ENCODE data around the gene COL9A1. TPM values are rescaled to one million over a fixed set of nuclear protein-coding genes. Genes with fewer than 3 reads are reported as not detected.

COL9A1 gene
- total RNA-seq, 1 donor from 2014 or later = 0.08 TPM

- H3K4me1 ChIP-seq = no peaks in the 10 kb centered on the region
- no peak for TF ChIP-seq CTCF (IDR thresholded peaks at IDR 0.05; ENCODE audit: borderline replicate concordance)
- no peak overlapping the region for H3K4me3 ChIP-seq
- no peaks in the 10 kb centered on the region for H3K36me3 ChIP-seq
- H3K9me3 ChIP-seq (replicated peaks) = no peaks in the 10 kb centered on the region
- no peaks in the 10 kb centered on the region for H3K27me3 ChIP-seq (ENCODE audit: low read depth)
- no peak overlapping the region for H3K27ac ChIP-seq (replicated peaks)
- intact Hi-C loops (cut with micrococcal nuclease) = no loop called here
- no peak for DNase-seq
These were observed 94.6 kb downstream of the COL9A1 start for GRCh38 chr6:70208235-70208790.

- no peaks in the 10 kb centered on the region for H3K36me3 ChIP-seq
- no peak overlapping the region for H3K27ac ChIP-seq (replicated peaks)
- H3K9me3 ChIP-seq (replicated peaks) = no peaks in the 10 kb centered on the region
- no peaks in the 10 kb centered on the region for H3K4me1 ChIP-seq
- no peak for TF ChIP-seq CTCF (IDR thresholded peaks at IDR 0.05; ENCODE audit: borderline replicate concordance)
- intact Hi-C loops (cut with micrococcal nuclease) = no loop called here
- DNase-seq = no peak
- no peak overlapping the region for H3K4me3 ChIP-seq
- H3K27me3 ChIP-seq (ENCODE audit: low read depth) = no peaks in the 10 kb centered on the region
These were observed 104.1 kb downstream of the COL9A1 start for GRCh38 chr6:70198785-70199184.

- no peak for DNase-seq
- TF ChIP-seq CTCF (IDR thresholded peaks at IDR 0.05; ENCODE audit: borderline replicate concordance) = no peak
- Histone ChIP-seq H3K27ac (replicated peaks) (no peak overlapping the region), H3K4me3 (no peak overlapping the region), H3K36me3 (no peaks in the 10 kb centered on the region), H3K9me3 (replicated peaks) (no peaks in the 10 kb centered on the region), H3K27me3 (ENCODE audit: low read depth) (no peaks in the 10 kb centered on the region), H3K4me1 (no peaks in the 10 kb centered on the region)
- intact Hi-C loops (cut with micrococcal nuclease) = no loop called here
These were observed 106.4 kb downstream of the COL9A1 start for GRCh38 chr6:70196531-70196930.

- no peak overlapping the region for H3K27ac ChIP-seq (replicated peaks)
These were observed 108.5 kb downstream of the COL9A1 start for GRCh38 chr6:70194421-70194820.

GRCh38 chr6:70188202-70188601 lies 114.7 kb downstream of the COL9A1 start:
- DNase-seq = no peak
- Histone ChIP-seq H3K4me1 (no peaks in the 10 kb centered on the region), H3K36me3 (no peaks in the 10 kb centered on the region), H3K27ac (replicated peaks) (no peak overlapping the region), H3K4me3 (no peak overlapping the region), H3K9me3 (replicated peaks) (no peaks in the 10 kb centered on the region), H3K27me3 (ENCODE audit: low read depth) (no peaks in the 10 kb centered on the region)
- TF ChIP-seq CTCF (IDR thresholded peaks at IDR 0.05; ENCODE audit: borderline replicate concordance) = no peak
- intact Hi-C loops (cut with micrococcal nuclease) = no loop called here

More at GRCh38 chr6:70194421-70194820, 108.5 kb downstream of the COL9A1 start:
- Histone ChIP-seq H3K4me3 (no peak overlapping the region), H3K9me3 (replicated peaks) (no peaks in the 10 kb centered on the region), H3K4me1 (no peaks in the 10 kb centered on the region), H3K27me3 (ENCODE audit: low read depth) (no peaks in the 10 kb centered on the region), H3K36me3 (no peaks in the 10 kb centered on the region)
- no peak for TF ChIP-seq CTCF (IDR thresholded peaks at IDR 0.05; ENCODE audit: borderline replicate concordance)
- no peak for DNase-seq
- intact Hi-C loops (cut with micrococcal nuclease) = no loop called here
